MM.1S (cell line): ENCODE data around the gene HSD11B2.

Experiments
- EZH2 ChIP-seq: fragments of 300-600 bp; sonication (generic); optimal IDR thresholded peaks from 2 replicates; pipeline ENCODE3; 2017; ENCODE audit warnings: low read depth, mild to moderate bottlenecking, antibody characterized with exemption, low read length, mixed read lengths
- EZH2phosphoT487 ChIP-seq: fragments of 300-600 bp; sonication (generic); IDR thresholded peaks from 2 replicates; pipeline ENCODE4 v1.6.1; 2018; ENCODE audit warnings: antibody characterized with exemption, low read length
- TF ChIP-seq, protein P1 (sequence below): fragments of 300-600 bp; sonication (generic); IDR thresholded peaks from 2 replicates; pipeline ENCODE4 v1.5.1; 2016; ENCODE audit warnings: antibody characterized with exemption, low read length, mixed read lengths

DNA sequence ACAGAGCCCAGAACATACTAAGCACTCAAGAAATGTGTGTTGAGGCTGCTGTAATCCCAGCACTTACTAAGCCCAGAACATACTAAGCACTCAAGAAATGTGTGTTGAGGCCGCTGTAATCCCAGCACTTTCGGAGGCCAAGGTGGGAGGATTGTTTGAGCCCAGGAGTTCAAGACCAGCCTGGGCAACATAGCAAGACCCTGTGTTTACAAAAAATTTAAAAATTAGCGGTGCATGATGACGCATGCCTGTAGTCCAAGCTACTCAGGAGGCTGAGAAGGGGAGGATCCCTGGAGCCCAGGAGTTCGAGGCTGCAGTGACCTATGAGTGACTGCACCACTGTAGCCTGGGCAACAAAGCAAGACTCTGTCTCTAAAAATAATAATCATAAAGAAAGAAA, 7.9 kb upstream of the HSD11B2 start:
- TF ChIP-seq, protein P1, sequence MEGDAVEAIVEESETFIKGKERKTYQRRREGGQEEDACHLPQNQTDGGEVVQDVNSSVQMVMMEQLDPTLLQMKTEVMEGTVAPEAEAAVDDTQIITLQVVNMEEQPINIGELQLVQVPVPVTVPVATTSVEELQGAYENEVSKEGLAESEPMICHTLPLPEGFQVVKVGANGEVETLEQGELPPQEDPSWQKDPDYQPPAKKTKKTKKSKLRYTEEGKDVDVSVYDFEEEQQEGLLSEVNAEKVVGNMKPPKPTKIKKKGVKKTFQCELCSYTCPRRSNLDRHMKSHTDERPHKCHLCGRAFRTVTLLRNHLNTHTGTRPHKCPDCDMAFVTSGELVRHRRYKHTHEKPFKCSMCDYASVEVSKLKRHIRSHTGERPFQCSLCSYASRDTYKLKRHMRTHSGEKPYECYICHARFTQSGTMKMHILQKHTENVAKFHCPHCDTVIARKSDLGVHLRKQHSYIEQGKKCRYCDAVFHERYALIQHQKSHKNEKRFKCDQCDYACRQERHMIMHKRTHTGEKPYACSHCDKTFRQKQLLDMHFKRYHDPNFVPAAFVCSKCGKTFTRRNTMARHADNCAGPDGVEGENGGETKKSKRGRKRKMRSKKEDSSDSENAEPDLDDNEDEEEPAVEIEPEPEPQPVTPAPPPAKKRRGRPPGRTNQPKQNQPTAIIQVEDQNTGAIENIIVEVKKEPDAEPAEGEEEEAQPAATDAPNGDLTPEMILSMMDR, result no peak
- no peak for TF ChIP-seq EZH2
- TF ChIP-seq EZH2phosphoT487, result no peak
